Duodenal mucosa (tissue), 2 donors: Measurements from ENCODE around the gene AGTRAP.

Source experiments
- H3K27ac ChIP-seq: one replicate; pipeline ENCODE4 v1.7.0; 2013; ENCODE audit warnings: low read depth, low read length
- H3K27me3 ChIP-seq, 2 donors: one replicate each; pipeline ENCODE4 v1.7.0; 2013; ENCODE audit warnings: low read length in 2 of 2, control low read depth in 1 of 2; ENCODE audit not compliant: insufficient read depth in 2 of 2, control insufficient read depth in 1 of 2
- H3K36me3 ChIP-seq, 2 donors: one replicate each; pipeline ENCODE4 v1.7.0; 2013; ENCODE audit warnings: low read length in 2 of 2, control low read depth in 1 of 2; ENCODE audit not compliant: insufficient read depth in 2 of 2, control insufficient read depth in 1 of 2
- H3K4me1 ChIP-seq, 2 donors: one replicate each; pipeline ENCODE4 v1.7.0; 2013; ENCODE audit warnings: low read length in 2 of 2, control low read depth in 1 of 2; ENCODE audit not compliant: insufficient read depth in 2 of 2, control insufficient read depth in 1 of 2
- H3K4me3 ChIP-seq, 2 donors: one replicate each; pipeline ENCODE4 v1.7.0; 2013; ENCODE audit warnings: low read length in 2 of 2, low read depth in 1 of 2
- H3K9ac ChIP-seq, 2 donors: one replicate each; pipeline ENCODE4 v1.7.0; 2013; ENCODE audit warnings: low read length in 2 of 2, low read depth in 1 of 2
- H3K9me3 ChIP-seq, 2 donors: one replicate each; pipeline ENCODE4 v1.7.0; 2013; ENCODE audit warnings: low read length in 2 of 2, control low read depth in 1 of 2; ENCODE audit not compliant: control insufficient read depth in 1 of 2

AGTRAP gene

GRCh38 chr1:11759791-11760190, 23.9 kb downstream of the AGTRAP start:
- no peak overlapping the region for H3K4me3 ChIP-seq
- no peaks in the 10 kb centered on the region for H3K36me3 ChIP-seq
- peaks cover 7 to 14% of the 10 kb centered on the region in 2 donors for H3K27me3 ChIP-seq
- no peak overlapping the region for H3K27ac ChIP-seq
- no peak overlapping the region for H3K9ac ChIP-seq
- H3K9me3 ChIP-seq = no peaks in the 10 kb centered on the region
- peaks cover 0 to 5% of the 10 kb centered on the region in 2 donors for H3K4me1 ChIP-seq

- Histone ChIP-seq H3K9ac (no peak overlapping the region), H3K27ac (no peak overlapping the region), H3K4me3 (no peak overlapping the region), H3K36me3 (no peaks in the 10 kb centered on the region), H3K9me3 (no peaks in the 10 kb centered on the region), H3K4me1 (peaks cover 0 to 5% of the 10 kb centered on the region in 2 donors), H3K27me3 (peaks cover 7 to 14% of the 10 kb centered on the region in 2 donors)
Measured at GRCh38 chr1:11761285-11761684, 25.3 kb downstream of the AGTRAP start.

- H3K4me1 ChIP-seq = peaks cover 0 to 5% of the 10 kb centered on the region in 2 donors
- no peaks in the 10 kb centered on the region for H3K36me3 ChIP-seq
- H3K27ac ChIP-seq = no peak within 1 kb of the TSS
- H3K9me3 ChIP-seq = no peaks in the 10 kb centered on the region
- H3K27me3 ChIP-seq = peaks cover 7 to 14% of the 10 kb centered on the region in 2 donors
- no peak within 1 kb of the TSS for H3K4me3 ChIP-seq
- no peak within 1 kb of the TSS for H3K9ac ChIP-seq
Measured at GRCh38 chr1:11761988-11762406, 26.1 kb downstream of the AGTRAP start, which contains the start of gene C1orf167. C1orf167 (plus strand) TSS chr1:11762193; CDS start chr1:11764401, 2,208 bp downstream.

GRCh38 chr1:11764115-11764514, 28.2 kb downstream of the AGTRAP start:
- Histone ChIP-seq H3K4me3 (no peak overlapping the region), H3K9ac (no peak overlapping the region), H3K36me3 (no peaks in the 10 kb centered on the region), H3K9me3 (no peaks in the 10 kb centered on the region), H3K27me3 (peaks cover 7 to 14% of the 10 kb centered on the region in 2 donors), H3K27ac (no peak overlapping the region), H3K4me1 (peaks cover 0 to 5% of the 10 kb centered on the region in 2 donors)

- Histone ChIP-seq H3K27me3 (peaks cover 7 to 14% of the 10 kb centered on the region in 2 donors), H3K4me3 (no peak overlapping the region), H3K9me3 (no peaks in the 10 kb centered on the region), H3K27ac (no peak overlapping the region), H3K9ac (no peak overlapping the region), H3K4me1 (peaks cover 0 to 5% of the 10 kb centered on the region in 2 donors), H3K36me3 (no peaks in the 10 kb centered on the region)
Measured at GRCh38 chr1:11764519-11764918, 28.6 kb downstream of the AGTRAP start.

GRCh38 chr1:11765661-11766428, 29.9 kb downstream of the AGTRAP start:
- Histone ChIP-seq H3K27ac (no peak overlapping the region), H3K27me3 (peaks cover 7 to 14% of the 10 kb centered on the region in 2 donors), H3K9me3 (no peaks in the 10 kb centered on the region), H3K9ac (no peak overlapping the region), H3K36me3 (no peaks in the 10 kb centered on the region), H3K4me3 (no peak overlapping the region), H3K4me1 (peaks cover 0 to 5% of the 10 kb centered on the region in 2 donors)

GRCh38 chr1:11766429-11766776, 30.5 kb downstream of the AGTRAP start:
- H3K4me3 ChIP-seq = no peak overlapping the region
- peaks cover 0 to 5% of the 10 kb centered on the region in 2 donors for H3K4me1 ChIP-seq
- H3K27me3 ChIP-seq = peaks cover 7 to 11% of the 10 kb centered on the region in 2 donors
- H3K36me3 ChIP-seq = no peaks in the 10 kb centered on the region
- H3K9me3 ChIP-seq = no peaks in the 10 kb centered on the region
- no peak overlapping the region for H3K9ac ChIP-seq
- no peak overlapping the region for H3K27ac ChIP-seq

- no peak overlapping the region for H3K4me3 ChIP-seq
- no peak overlapping the region for H3K9ac ChIP-seq
- no peaks in the 10 kb centered on the region for H3K27me3 ChIP-seq
- H3K36me3 ChIP-seq = no peaks in the 10 kb centered on the region
- no peaks in the 10 kb centered on the region for H3K4me1 ChIP-seq
- no peaks in the 10 kb centered on the region for H3K9me3 ChIP-seq
- no peak overlapping the region for H3K27ac ChIP-seq
Measured at GRCh38 chr1:11767922-11768704, 32.2 kb downstream of the AGTRAP start.

GRCh38 chr1:11768821-11769220, 32.9 kb downstream of the AGTRAP start:
- no peaks in the 10 kb centered on the region for H3K36me3 ChIP-seq
- no peak overlapping the region for H3K27ac ChIP-seq
- no peak overlapping the region for H3K9ac ChIP-seq
- no peaks in the 10 kb centered on the region for H3K4me1 ChIP-seq
- no peak overlapping the region for H3K4me3 ChIP-seq
- H3K9me3 ChIP-seq = no peaks in the 10 kb centered on the region
- H3K27me3 ChIP-seq = no peaks in the 10 kb centered on the region

- Histone ChIP-seq H3K27ac (no peak overlapping the region), H3K9ac (no peak overlapping the region), H3K9me3 (no peaks in the 10 kb centered on the region), H3K4me1 (no peaks in the 10 kb centered on the region), H3K36me3 (no peaks in the 10 kb centered on the region), H3K27me3 (no peaks in the 10 kb centered on the region), H3K4me3 (no peak overlapping the region)
Measured at GRCh38 chr1:11769274-11769673, 33.3 kb downstream of the AGTRAP start.
